Measurements from ENCODE around the gene ERC2. TPM values are rescaled to one million over a fixed set of nuclear protein-coding genes. Genes with fewer than 3 reads are reported as not detected.

ERC2 gene
- total RNA-seq, 1 experiment from 2014 or later = 1.2 TPM

DNA sequence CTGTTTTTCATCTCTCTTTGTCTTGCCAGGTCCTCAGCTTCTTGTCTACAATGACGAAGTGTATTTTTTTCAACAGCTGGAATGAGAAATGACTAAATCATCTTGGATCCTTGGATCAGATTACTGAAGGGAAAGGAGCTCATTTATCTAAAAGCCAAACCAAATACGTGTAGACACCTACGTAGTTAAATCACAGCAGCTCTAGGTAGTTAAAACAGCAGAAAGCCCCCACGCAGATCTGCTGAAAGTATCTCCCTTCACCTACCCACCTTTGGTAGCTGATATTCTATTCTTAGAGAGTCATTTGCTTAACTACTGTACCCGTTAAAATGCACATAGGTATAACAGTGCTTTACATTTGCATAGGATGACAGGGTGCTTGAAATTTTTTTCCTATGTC is 875.7 kb downstream of the ERC2 start:
- DNase-seq (ENCODE audit: low read depth) = no peak

DNA sequence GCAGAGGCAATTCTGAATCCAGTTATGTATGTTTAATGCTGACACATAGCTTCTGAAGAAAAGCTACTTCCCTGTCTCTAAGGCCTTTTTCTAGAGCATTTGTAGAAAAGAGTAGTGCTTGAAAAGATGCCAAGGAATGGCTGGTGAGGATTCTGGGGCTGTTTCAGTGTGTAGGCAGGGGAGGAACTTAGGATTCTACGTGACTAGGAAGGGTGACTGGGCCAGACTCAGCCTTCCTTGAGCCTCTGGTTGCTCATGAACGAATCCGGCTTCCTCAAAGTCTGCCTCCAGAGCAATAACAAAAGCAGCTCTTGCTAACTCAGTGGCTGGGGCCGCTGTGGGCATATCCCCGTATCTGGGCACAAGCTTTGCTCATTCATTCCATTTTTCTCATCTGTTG is 876.4 kb downstream of the ERC2 start:
- DNase-seq (ENCODE audit: low read depth) = no peak

DNA sequence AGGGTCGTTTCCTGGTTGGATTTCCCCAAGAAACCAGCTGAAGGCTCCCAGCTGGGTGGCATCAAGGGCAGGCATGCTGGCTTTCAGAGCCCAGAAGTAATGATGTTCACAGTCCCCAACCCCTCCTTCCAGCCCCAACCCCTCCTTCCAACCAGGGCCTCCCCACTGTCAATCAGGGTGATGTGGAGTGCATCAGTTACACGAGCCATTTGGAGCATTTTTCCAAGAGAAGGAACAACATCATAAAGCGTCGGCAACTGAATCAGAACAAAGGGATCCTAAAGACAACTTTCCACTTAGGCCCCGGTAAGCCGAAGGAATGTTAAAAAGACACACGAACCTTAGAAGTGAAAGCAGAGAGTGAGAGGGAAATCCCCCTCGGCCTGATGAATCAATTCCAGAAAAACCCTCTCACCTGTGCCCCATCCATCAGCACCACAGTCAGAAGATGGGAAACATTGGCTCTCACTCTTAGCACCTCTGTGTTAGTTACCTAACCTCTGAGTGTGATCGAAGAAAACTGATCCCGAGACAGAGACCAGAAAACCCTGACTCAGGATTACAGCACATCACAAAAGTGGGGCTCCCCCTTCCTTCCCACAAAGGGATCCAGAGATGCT is 880.0 kb downstream of the ERC2 start:
- no peak for DNase-seq (ENCODE audit: low read depth)

DNA sequence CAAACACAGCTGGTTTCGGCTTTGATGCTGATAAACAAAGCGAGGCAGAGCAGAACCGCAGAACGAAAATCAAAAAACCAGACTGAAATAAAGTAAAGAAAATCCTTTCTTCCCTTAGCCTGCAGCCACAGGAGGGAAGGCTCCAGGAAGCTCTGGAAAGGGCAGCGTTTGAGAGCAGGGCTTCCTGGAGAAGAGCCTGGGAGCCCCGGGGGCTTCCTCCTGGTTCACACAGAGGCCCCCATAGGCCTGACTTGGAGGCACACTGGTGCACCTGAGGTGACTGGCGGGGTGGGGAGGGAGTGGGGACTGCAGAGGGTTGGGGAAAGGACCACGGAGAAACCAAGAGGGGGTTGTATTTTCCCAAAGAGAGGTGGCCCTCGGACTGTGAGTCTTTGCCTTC is 882.4 kb downstream of the ERC2 start:
- no peak for DNase-seq (ENCODE audit: low read depth)

- no peak for DNase-seq (ENCODE audit: low read depth)
These were observed 883.4 kb downstream of the ERC2 start for GRCh38 chr3:55584716-55585368.

DNA sequence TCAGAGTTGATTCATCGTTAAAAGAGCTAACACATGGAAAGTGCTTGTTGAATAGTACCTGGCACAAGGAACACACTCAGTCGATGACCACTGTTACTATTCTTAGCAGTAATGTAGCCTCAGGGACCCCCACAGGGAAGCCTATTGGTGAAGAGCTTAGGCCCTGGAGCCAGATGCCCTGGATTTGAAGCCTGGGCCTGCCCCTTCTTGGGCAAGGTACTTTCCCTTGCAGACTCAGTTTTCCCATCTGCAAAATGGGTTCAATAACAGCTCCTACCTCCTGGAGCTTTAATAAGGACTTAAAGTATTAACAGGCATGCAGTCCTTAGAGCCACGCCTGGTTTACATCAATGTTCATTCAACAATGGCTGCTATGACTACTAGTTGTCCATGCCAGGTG is 884.2 kb downstream of the ERC2 start:
- DNase-seq (ENCODE audit: low read depth) = no peak

DNA sequence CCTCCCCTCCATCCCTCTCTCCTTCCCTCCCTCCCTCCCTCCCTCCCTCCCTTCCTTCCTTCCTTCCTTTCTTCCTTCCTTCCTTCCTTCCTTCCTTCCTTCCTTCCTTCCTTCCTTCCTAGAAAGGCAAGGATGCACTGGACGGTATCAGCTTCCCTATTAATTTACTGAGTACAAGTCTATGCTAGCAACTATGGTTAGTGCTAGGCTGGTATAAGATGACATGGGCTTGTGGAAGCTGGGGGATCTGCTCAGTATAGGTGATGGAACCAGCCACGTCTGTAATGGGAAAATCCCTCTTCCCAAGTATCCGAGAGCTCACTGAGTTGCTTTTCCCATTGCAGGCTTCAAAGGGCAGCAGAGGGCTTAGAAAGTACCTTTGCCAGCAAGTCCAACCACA is 884.8 kb downstream of the ERC2 start:
- no peak for DNase-seq (ENCODE audit: low read depth)

DNA sequence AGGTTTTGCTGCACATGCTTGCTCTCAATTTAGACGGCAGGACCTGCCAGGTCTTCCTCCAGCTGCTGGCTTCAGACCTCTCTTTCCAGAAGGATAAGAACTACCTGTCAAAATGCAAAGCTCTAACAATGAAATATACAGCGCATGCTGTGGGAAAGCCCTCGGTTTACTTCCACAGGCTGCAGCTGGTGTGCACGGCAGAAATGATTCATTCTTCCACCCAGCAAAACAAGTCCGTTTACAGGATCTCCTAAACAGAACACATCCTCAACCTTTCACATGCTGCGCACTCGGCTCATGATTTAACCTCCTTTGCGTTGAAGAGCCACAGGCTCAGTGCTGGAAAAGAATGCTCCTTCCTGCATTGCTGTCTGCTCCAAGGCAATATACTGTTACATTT is 888.8 kb downstream of the ERC2 start:
- DNase-seq (ENCODE audit: low read depth) = no peak

- DNase-seq (ENCODE audit: low read depth) = no peak
These were observed 891.5 kb downstream of the ERC2 start for GRCh38 chr3:55576621-55577388.

- peak; percentile 43 for DNase-seq (ENCODE audit: low read depth)
These were observed 893.6 kb downstream of the ERC2 start for GRCh38 chr3:55574671-55575070.

- no peak for DNase-seq (ENCODE audit: low read depth)
These were observed 895.5 kb downstream of the ERC2 start for GRCh38 chr3:55572816-55573215.

GRCh38 chr3:55571913-55572312 is 896.4 kb downstream of the ERC2 start:
- peak; percentile 80 for DNase-seq (ENCODE audit: low read depth)

- DNase-seq (ENCODE audit: low read depth) = peak; percentile 52
These were observed 897.0 kb downstream of the ERC2 start for GRCh38 chr3:55571216-55571813.

- DNase-seq (ENCODE audit: low read depth) = peak; percentile 69
These were observed 898.0 kb downstream of the ERC2 start for GRCh38 chr3:55570271-55570711.

- no peak for DNase-seq (ENCODE audit: low read depth)
These were observed 899.2 kb downstream of the ERC2 start for GRCh38 chr3:55569033-55569599.

DNA sequence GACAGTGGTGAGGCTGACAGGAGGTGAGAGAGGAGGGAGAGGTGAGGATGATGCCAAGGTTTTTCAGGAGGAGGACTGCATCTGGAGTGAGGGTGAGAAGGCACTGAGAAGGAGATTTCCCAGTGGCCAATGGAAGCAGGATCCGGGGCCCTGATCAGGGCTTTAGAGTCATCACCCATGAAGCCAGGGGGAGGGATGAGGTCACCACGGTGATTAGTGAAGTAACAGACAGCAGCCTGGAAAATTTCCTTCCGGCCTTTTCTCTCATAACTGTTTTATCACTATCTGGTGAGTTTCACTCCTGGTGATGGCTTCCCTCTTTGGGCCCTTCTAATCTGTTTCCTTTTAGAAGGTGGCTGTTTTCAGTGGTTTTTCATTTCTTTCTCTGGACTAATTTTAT is 900.7 kb downstream of the ERC2 start:
- peak; percentile 55 for DNase-seq (ENCODE audit: low read depth)

- DNase-seq (ENCODE audit: low read depth) = no peak
These were observed 901.1 kb downstream of the ERC2 start for GRCh38 chr3:55567121-55567520.

DNA sequence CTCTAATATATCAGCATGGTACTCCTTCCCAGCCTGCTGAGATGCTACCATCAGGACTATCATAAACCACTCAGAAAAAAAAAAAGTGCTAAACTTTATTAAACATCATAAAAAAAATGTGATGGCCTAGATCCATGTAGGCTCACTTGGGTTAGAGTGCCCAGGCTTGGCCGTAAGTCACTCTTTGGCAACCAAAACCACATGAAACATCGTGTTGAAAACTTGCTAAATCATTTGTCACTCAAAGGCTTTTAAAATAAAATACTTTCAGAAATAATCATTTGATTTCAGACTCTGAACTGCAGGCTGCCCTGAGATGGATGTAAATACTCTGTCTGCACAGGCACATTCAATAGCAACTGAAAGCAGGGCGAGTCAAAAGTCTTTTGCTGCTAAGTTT is 902.7 kb downstream of the ERC2 start:
- peak; percentile 39 for DNase-seq (ENCODE audit: low read depth)

DNA sequence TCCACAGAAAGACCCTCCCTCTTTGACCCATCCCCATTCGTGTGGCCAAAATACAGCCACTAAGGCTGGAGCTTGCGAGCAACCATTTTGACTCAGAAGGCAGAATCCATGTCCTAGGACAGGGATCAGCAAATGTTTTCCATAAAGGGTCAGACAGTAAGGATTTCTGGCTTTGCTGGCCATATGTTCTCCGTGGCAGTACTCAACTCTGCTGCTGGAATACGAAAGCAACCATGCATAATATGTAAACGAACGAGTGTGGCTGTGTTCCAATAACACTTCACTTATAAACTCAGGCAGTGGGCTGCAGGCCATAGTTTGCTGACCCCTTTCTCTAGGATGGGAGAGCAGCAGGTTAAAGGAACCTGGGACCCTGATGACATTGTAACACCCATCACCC is 903.5 kb downstream of the ERC2 start:
- DNase-seq (ENCODE audit: low read depth) = no peak

DNA sequence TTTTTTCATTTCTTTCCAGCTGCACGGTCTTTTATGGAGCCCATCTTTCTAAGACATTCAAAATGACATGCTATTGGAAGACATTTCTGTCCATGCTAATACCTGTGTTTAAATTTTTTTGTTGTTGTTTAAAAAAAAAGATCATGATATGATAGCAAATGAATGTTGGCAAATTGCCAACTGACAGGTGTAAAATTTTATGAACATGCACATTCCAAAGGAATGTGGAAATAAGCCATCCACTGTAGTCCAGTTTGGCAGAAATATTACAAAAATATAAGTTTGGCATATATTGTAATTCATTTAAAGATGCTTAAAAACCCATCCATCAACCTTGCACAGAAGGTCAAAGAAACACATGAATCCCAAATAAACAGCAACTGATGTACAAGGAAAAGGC is 905.6 kb downstream of the ERC2 start:
- no peak for DNase-seq (ENCODE audit: low read depth)

- DNase-seq (ENCODE audit: low read depth) = no peak
These were observed 908.5 kb downstream of the ERC2 start for GRCh38 chr3:55559500-55560423.
